OCI-LY1 (cell line): ENCODE results near the gene GNS.

Source experiments
- CTCF ChIP-seq: fragments of 200-600 bp; sonication (generic), shearing (Covaris generic); IDR thresholded peaks from 2 replicates; pipeline ENCODE4 v1.5.1; 2017; ENCODE audit warnings: mild to moderate bottlenecking, antibody characterized with exemption, low read length, moderate library complexity, mixed read lengths
- EZH2 ChIP-seq: fragments of 200-600 bp; sonication (generic), shearing (Covaris generic); IDR thresholded peaks from 2 replicates; pipeline ENCODE4 v1.8.0; 2017; ENCODE audit warnings: borderline replicate concordance, mixed run types, mild to moderate bottlenecking, antibody characterized with exemption, low read length, moderate library complexity, mixed read lengths

- TF ChIP-seq CTCF (no peak), EZH2 (no peak)
These were observed 89.8 kb downstream of the GNS start for GRCh38 chr12:64669270-64669842.
